CD8-positive, alpha-beta memory T cell (primary cell): ENCODE results near the gene NCSTN. TPM values are rescaled to one million over a fixed set of nuclear protein-coding genes. Genes with fewer than 3 reads are reported as not detected.
"Not testable (repeated sequence)": the region's sequence is repeated elsewhere in the genome, so short reads cannot be mapped to it uniquely, and the experiment has no call there.

Experiments
- CTCF ChIA-PET: fragments of 350-600 bp; sonication (Branson Sonifier 250); formaldehyde crosslinking; loops from one replicate; lab custom pipeline; 2021; ENCODE audit warnings: antibody characterized with exemption; lab: Charles Lee
- POLR2A ChIA-PET: fragments of 350-600 bp; sonication (Branson Sonifier 250); formaldehyde crosslinking; loops from one replicate; lab custom pipeline; 2021; ENCODE audit warnings: antibody characterized with exemption; lab: Charles Lee
- DNase-seq, 5 donors: peaks; one replicate each; pipeline versions ENCODE4 v3.0.0 to v3.0.0-alpha.2; 2020 to 2022; ENCODE audit warnings: mixed read lengths in 1 of 5
- H3K27ac ChIP-seq: one replicate; pipeline ENCODE4 v1.7.0; 2013; ENCODE audit warnings: low read depth, mild to moderate bottlenecking, low read length, moderate library complexity
- H3K27me3 ChIP-seq: 2 replicates; pipeline ENCODE4 v1.7.0; 2013; ENCODE audit warnings: low read length, mild to moderate bottlenecking; ENCODE audit not compliant: insufficient read depth, poor library complexity, severe bottlenecking
- H3K36me3 ChIP-seq: 2 replicates; pipeline ENCODE4 v1.7.0; 2013; ENCODE audit warnings: mild to moderate bottlenecking, low read length, moderate library complexity; ENCODE audit not compliant: insufficient read depth
- H3K4me1 ChIP-seq: 2 replicates; pipeline ENCODE4 v1.7.0; 2013; ENCODE audit warnings: mild to moderate bottlenecking, low read length, moderate library complexity; ENCODE audit not compliant: insufficient read depth
- H3K4me3 ChIP-seq: 2 replicates; pipeline ENCODE4 v1.7.0; 2013; ENCODE audit warnings: mild to moderate bottlenecking, low read length
- H3K9me3 ChIP-seq: 2 replicates; pipeline ENCODE4 v1.7.0; 2013; ENCODE audit warnings: mild to moderate bottlenecking, low read length
- H3K27ac Mint-ChIP-seq, 8 donors: one replicate each; pipeline ENCODE4 v1.8.0; 2020 to 2021; ENCODE audit warnings: mixed read lengths in 8 of 8, mild to moderate bottlenecking in 6 of 8, inconsistent platforms in 3 of 8, moderate library complexity in 3 of 8
- H3K27me3 Mint-ChIP-seq, 2 donors: one replicate each; pipeline ENCODE4 v1.8.0; 2020 to 2021; ENCODE audit warnings: mixed read lengths in 2 of 2, mild to moderate bottlenecking in 1 of 2, moderate library complexity in 1 of 2
- H3K36me3 Mint-ChIP-seq, 3 donors: one replicate each; pipeline ENCODE4 v1.8.0; 2020 to 2021; ENCODE audit warnings: mixed read lengths in 3 of 3, inconsistent platforms in 1 of 3, mild to moderate bottlenecking in 1 of 3
- H3K4me1 Mint-ChIP-seq, 3 donors: one replicate each; pipeline ENCODE4 v1.8.0; 2020 to 2021; ENCODE audit warnings: mixed read lengths in 3 of 3, inconsistent platforms in 1 of 3, mild to moderate bottlenecking in 1 of 3
- H3K4me3 Mint-ChIP-seq, 7 donors: one replicate each; pipeline ENCODE4 v1.8.0; 2020 to 2021; ENCODE audit warnings: mixed read lengths in 7 of 7, mild to moderate bottlenecking in 6 of 7, moderate library complexity in 4 of 7, inconsistent platforms in 2 of 7
- H3K9me3 Mint-ChIP-seq, 5 donors: one replicate each; pipeline ENCODE4 v1.8.0; 2020 to 2022; ENCODE audit warnings: mixed read lengths in 5 of 5, mild to moderate bottlenecking in 3 of 5, moderate library complexity in 2 of 5, inconsistent platforms in 1 of 5
- polyA plus RNA-seq: library from polyadenylated mRNA; unstranded; fragments of 300-500 nt; fragmentation: Illumina TruSeq; gene quantifications from one replicate; pipeline ENCODE4 v1.2.3, GENCODE V29; 2021
- total RNA-seq, 2 experiments: library from RNA; stranded (reverse); gene quantifications; one replicate each; pipeline ENCODE4 v1.2.3, GENCODE V29; 2021

Gene NCSTN
- total and polyA plus RNA-seq, 3 experiments from 2014 or later = 58.7 to 74.4 (median 61.3) TPM

GRCh38 chr1:160374306-160375110 lies 31.3 kb downstream of the NCSTN start:
- Histone ChIP-seq H3K9me3 (no peaks in the 10 kb centered on the region), H3K4me1 (peaks cover 10% of the 10 kb centered on the region), H3K27ac (no peak overlapping the region), H3K4me3 (no peak overlapping the region), H3K36me3 (no peaks in the 10 kb centered on the region), H3K27me3 (no peaks in the 10 kb centered on the region)
- Mint-ChIP-seq H3K4me1 (peaks cover 13 to 14% (median 14%) of the 10 kb centered on the region in 3 donors), H3K27ac (peak overlapping the region in 2 of 8 donors; percentile 24 to 26), H3K27me3 (peaks cover 0 to 6% of the 10 kb centered on the region in 2 donors), H3K4me3 (no peak overlapping the region), H3K9me3 (no peaks in the 10 kb centered on the region), H3K36me3 (no peaks in the 10 kb centered on the region)
- POLR2A ChIA-PET = interaction anchor here (0.6 kb wide), 1 partner anchor 190 kb away, joined by 3 read pairs; no protein-coding TSS in a partner anchor
- CTCF ChIA-PET = interaction anchor here (0.7 to 1.4 kb wide), 4 partner anchors 24 to 232 kb away, joined by 3 to 6 read pairs (median 4); no protein-coding TSS in a partner anchor
- no peak for DNase-seq

DNA sequence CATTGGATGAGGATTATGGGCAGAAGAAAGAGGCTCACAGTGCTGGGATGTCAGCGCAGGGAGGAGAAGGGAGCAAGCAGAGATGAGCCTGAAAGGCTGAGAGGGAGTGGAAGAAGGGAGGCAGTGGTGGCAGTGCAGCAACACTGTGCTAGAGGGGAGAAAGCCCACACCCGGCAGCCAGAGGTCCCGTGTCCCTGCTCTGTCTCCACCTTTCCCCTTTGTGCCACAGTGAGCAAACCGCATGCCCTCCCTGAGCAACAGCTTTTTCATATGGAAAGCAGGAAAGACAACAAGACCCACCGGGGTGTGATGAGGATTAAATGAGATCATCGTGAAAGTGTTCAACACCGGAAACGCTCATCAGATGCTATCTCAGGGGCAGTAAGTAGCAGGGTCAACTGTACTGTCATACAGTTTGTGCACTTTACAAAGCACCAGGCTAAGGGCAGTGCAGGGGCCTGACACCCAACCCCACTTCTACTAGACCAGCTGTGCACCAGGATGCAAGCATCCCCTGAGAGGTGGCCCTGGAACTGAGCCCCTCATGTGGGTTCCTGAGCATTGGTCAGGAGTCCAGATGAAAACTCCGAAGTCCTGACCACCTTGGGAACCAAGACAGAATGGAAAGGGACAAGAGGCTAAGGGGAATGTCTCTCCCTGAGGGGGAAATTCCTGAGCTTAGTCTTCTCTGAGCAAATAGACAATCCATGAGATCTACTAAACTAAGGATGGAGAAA lies 32.8 kb downstream of the NCSTN start:
- peak in 1 of 5 donors; percentile 1 for DNase-seq
- Mint-ChIP-seq H3K4me3 (peak overlapping the region in 4 of 7 donors; percentile 34 to 52 (median 48)), H3K36me3 (no peaks in the 10 kb centered on the region), H3K9me3 (no peaks in the 10 kb centered on the region), H3K27ac (peak overlapping the region in 4 of 8 donors; percentile 4 to 61 (median 37)), H3K4me1 (peaks cover 13 to 14% (median 14%) of the 10 kb centered on the region in 3 donors), H3K27me3 (peaks cover 0 to 6% of the 10 kb centered on the region in 2 donors)
- Histone ChIP-seq H3K9me3 (no peaks in the 10 kb centered on the region), H3K4me3 (no peak overlapping the region), H3K27me3 (no peaks in the 10 kb centered on the region), H3K27ac (no peak overlapping the region), H3K36me3 (no peaks in the 10 kb centered on the region), H3K4me1 (peaks cover 10% of the 10 kb centered on the region)
- ChIA-PET CTCF (interaction anchor here (0.8 to 2.0 kb wide), 12 partner anchors 8 to 297 kb away, joined by 3 to 11 read pairs (median 4); partner anchors contain the start of genes KCNJ9 and NHLH1), POLR2A (no interaction called here)

DNA sequence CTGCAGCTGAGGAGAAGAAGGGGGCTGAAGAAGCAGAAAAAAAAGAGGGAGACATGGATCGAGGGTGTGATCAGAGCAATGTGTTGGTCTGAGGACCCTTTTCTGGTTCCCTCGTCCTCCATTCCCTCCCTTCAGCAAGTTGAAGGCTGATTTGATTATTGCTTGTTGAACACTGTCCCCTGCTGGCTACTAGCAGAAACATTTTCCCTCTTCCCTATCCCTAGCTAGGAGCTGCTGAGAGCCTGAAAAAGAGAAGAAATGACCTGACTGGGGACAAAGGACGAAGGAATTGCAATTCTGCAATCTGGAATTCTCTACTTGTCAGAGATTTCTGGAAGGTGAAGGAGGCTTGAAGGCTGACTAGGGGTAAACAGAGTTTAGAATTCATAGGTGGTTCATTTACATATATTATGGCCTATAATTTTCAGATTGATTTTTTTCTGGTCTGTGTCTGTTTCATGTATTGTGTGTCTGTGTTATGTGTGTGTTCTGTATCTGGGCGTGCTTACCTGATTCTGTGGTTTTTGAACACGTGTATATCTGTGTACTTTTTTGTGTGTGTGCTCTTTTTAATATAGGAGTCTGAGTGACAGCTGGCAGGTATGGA lies 33.4 kb downstream of the NCSTN start:
- Histone ChIP-seq H3K27ac (no peak overlapping the region), H3K9me3 (no peaks in the 10 kb centered on the region), H3K27me3 (no peaks in the 10 kb centered on the region), H3K4me3 (no peak overlapping the region), H3K36me3 (no peaks in the 10 kb centered on the region), H3K4me1 (peaks cover 10% of the 10 kb centered on the region)
- Mint-ChIP-seq H3K27me3 (peaks cover 0 to 6% of the 10 kb centered on the region in 2 donors), H3K9me3 (no peaks in the 10 kb centered on the region), H3K27ac (peak overlapping the region in 2 of 8 donors; percentile 68 to 69), H3K4me1 (peaks cover 13 to 14% (median 14%) of the 10 kb centered on the region in 3 donors), H3K4me3 (peak overlapping the region in 2 of 7 donors; percentile 49 to 52), H3K36me3 (no peaks in the 10 kb centered on the region)
- ChIA-PET CTCF (interaction anchor here (0.8 to 2.0 kb wide), 14 partner anchors 9 to 298 kb away, joined by 3 to 11 read pairs (median 4); partner anchors contain the start of genes IGSF8, KCNJ9 and NHLH1), POLR2A (no interaction called here)
- DNase-seq = peak in 2 of 5 donors; percentile 34 to 37

GRCh38 chr1:160377585-160378206 lies 34.5 kb downstream of the NCSTN start:
- POLR2A ChIA-PET = no interaction called here
- Mint-ChIP-seq H3K4me3 (no peak overlapping the region), H3K36me3 (no peaks in the 10 kb centered on the region), H3K9me3 (no peaks in the 10 kb centered on the region), H3K4me1 (peaks cover 13 to 14% (median 14%) of the 10 kb centered on the region in 3 donors), H3K27ac (no peak overlapping the region), H3K27me3 (peaks cover 0 to 4% of the 10 kb centered on the region in 2 donors)
- H3K36me3 ChIP-seq = no peaks in the 10 kb centered on the region
- CTCF ChIA-PET = interaction anchor here (1.0 to 2.0 kb wide), 10 partner anchors 13 to 299 kb away, joined by 3 to 11 read pairs (median 5); partner anchors contain the start of genes IGSF8 and NHLH1
- no peak overlapping the region for H3K4me3 ChIP-seq
- no peaks in the 10 kb centered on the region for H3K9me3 ChIP-seq
- H3K4me1 ChIP-seq = peaks cover 10% of the 10 kb centered on the region
- H3K27ac ChIP-seq = no peak overlapping the region
- DNase-seq = no peak
- H3K27me3 ChIP-seq = no peaks in the 10 kb centered on the region

GRCh38 chr1:160384812-160385211 lies 41.6 kb downstream of the NCSTN start:
- H3K27ac ChIP-seq, H3K4me1 Mint-ChIP-seq, H3K36me3 ChIP-seq, CTCF ChIA-PET, H3K27ac Mint-ChIP-seq, H3K4me1 ChIP-seq, POLR2A ChIA-PET, H3K4me3 Mint-ChIP-seq, H3K9me3 Mint-ChIP-seq, H3K9me3 ChIP-seq, H3K27me3 ChIP-seq, DNase-seq, H3K4me3 ChIP-seq: not testable (repeated sequence)
- Mint-ChIP-seq H3K27me3 (peaks cover 7 to 12% of the 10 kb centered on the region in 2 donors), H3K36me3 (peaks cover 0 to 30% (median 2%) of the 10 kb centered on the region in 3 donors)

GRCh38 chr1:160388406-160388805 lies 45.2 kb downstream of the NCSTN start:
- CTCF ChIA-PET = interaction anchor here (1.3 kb wide), 1 partner anchor 10 kb away, joined by 3 read pairs; no protein-coding TSS in a partner anchor
- H3K27me3 ChIP-seq, H3K4me3 Mint-ChIP-seq, H3K27ac ChIP-seq, H3K27ac Mint-ChIP-seq, H3K36me3 ChIP-seq, H3K4me1 ChIP-seq, POLR2A ChIA-PET, DNase-seq, H3K9me3 Mint-ChIP-seq, H3K4me1 Mint-ChIP-seq, H3K9me3 ChIP-seq, H3K4me3 ChIP-seq: not testable (repeated sequence)
- Mint-ChIP-seq H3K27me3 (peaks cover 10 to 20% of the 10 kb centered on the region in 2 donors), H3K36me3 (peaks cover 0 to 30% (median 2%) of the 10 kb centered on the region in 3 donors)

DNA sequence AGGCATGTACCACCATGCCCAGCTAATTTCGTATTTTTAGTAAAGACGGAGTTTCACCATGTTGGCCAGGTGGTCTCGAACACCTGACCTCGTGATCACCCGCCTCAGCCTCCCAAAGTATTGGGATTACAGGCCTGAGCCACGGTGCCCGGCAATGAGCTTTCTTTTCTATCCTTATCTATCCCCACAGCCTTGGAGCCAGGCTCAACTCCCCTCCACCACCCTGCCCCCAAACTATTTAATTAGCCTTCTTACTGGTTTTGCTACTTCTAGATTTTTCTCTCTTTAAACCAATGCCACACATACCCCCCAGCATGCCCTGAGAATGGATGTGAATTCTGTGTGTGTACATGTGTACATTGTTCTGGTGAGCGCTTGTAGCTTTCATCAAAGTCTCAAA lies 51.5 kb downstream of the NCSTN start:
- no peaks in the 10 kb centered on the region for H3K4me1 ChIP-seq
- no peak overlapping the region for H3K27ac ChIP-seq
- peaks cover 0 to 3% (median 0%) of the 10 kb centered on the region in 3 donors for H3K36me3 Mint-ChIP-seq
- H3K4me3 Mint-ChIP-seq = no peak overlapping the region
- H3K36me3 ChIP-seq = no peaks in the 10 kb centered on the region
- peak overlapping the region in 1 of 8 donors; percentile 44 for H3K27ac Mint-ChIP-seq
- DNase-seq = no peak
- H3K9me3 Mint-ChIP-seq = no peaks in the 10 kb centered on the region
- no peaks in the 10 kb centered on the region for H3K9me3 ChIP-seq
- H3K4me1 Mint-ChIP-seq = no peaks in the 10 kb centered on the region
- no peak overlapping the region for H3K4me3 ChIP-seq
- ChIA-PET CTCF (no interaction called here), POLR2A (no interaction called here)
- peaks cover 7 to 38% of the 10 kb centered on the region in 2 donors for H3K27me3 Mint-ChIP-seq
- peaks cover 4% of the 10 kb centered on the region for H3K27me3 ChIP-seq
